ENCODE results near the gene LRBA. TPM values are rescaled to one million over a fixed set of nuclear protein-coding genes. Genes with fewer than 3 reads are reported as not detected.
"Not testable (repeated sequence)": the region's sequence is repeated elsewhere in the genome, so short reads cannot be mapped to it uniquely, and the experiment has no call there.

LRBA gene
- total RNA-seq, 3 donors from 2014 or later (not counting 1 experiment from before 2014, with no cell fraction given): 72.1 to 87.6 (median 83.1) TPM

DNA sequence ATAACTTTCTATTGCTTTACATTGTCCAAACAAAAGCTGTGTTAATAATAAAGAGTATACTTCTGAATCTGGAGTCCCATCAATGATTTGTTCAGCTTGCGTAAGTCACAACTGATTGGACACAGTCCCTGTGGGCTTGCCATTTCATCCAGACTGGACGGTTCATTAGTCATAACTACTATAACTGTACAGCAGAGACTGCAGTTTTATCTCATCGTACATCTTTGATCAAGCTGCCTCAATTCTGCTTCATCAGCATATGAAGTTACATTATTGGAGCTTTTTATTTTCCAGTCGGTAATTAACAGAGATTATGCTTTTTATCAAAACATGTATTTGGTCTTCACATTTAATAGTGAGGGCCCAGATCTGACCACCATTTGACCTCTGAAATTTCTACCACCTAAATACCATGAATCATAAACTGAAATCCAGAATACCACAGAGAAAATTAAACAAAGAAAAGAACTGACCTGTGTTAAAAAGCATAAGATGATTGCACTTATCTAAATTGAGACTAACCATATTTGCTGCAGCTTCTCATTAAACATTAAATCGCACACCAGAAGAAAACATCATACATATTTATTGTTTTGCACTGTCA lies 445.6 kb downstream of the LRBA start:
- Histone ChIP-seq H3K9me3 (ENCODE audit: control insufficient read depth, insufficient read depth, low read length) (no peaks in the 10 kb centered on the region), H3K4me1 (ENCODE audit: control insufficient read depth, insufficient read depth, low read length) (peaks cover 8% of the 10 kb centered on the region), H3K36me3 (ENCODE audit: control insufficient read depth, insufficient read depth, low read length) (peaks cover 5% of the 10 kb centered on the region), H3K27ac (ENCODE audit: low read length) (no peak overlapping the region), H3K27me3 (ENCODE audit: control insufficient read depth, insufficient read depth, low read length) (no peaks in the 10 kb centered on the region), H3K4me3 (ENCODE audit: low read length) (no peak overlapping the region)
- peaks cover 3 to 4% of the 10 kb centered on the region in 2 donors for H3K9me3 Mint-ChIP-seq
- H3K27ac Mint-ChIP-seq: no peak overlapping the region
- no peak overlapping the region for H3K4me3 Mint-ChIP-seq
- H3K4me1 Mint-ChIP-seq: peaks cover 18 to 19% of the 10 kb centered on the region in 2 donors
- DNase-seq (no peak), ATAC-seq (no peak)
- H3K36me3 Mint-ChIP-seq: no peaks in the 10 kb centered on the region
- TF ChIP-seq, protein P1, sequence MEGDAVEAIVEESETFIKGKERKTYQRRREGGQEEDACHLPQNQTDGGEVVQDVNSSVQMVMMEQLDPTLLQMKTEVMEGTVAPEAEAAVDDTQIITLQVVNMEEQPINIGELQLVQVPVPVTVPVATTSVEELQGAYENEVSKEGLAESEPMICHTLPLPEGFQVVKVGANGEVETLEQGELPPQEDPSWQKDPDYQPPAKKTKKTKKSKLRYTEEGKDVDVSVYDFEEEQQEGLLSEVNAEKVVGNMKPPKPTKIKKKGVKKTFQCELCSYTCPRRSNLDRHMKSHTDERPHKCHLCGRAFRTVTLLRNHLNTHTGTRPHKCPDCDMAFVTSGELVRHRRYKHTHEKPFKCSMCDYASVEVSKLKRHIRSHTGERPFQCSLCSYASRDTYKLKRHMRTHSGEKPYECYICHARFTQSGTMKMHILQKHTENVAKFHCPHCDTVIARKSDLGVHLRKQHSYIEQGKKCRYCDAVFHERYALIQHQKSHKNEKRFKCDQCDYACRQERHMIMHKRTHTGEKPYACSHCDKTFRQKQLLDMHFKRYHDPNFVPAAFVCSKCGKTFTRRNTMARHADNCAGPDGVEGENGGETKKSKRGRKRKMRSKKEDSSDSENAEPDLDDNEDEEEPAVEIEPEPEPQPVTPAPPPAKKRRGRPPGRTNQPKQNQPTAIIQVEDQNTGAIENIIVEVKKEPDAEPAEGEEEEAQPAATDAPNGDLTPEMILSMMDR (IDR thresholded peaks at IDR 0.05): no peak
- 93% methylated on average over 5 of the region's 5 CpGs for WGBS (ENCODE audit: insufficient coverage)
- no peaks in the 10 kb centered on the region for H3K27me3 Mint-ChIP-seq (ENCODE audit: low read depth in 2 of 2)
- intact Hi-C loops (cut with micrococcal nuclease): no loop called here

DNA sequence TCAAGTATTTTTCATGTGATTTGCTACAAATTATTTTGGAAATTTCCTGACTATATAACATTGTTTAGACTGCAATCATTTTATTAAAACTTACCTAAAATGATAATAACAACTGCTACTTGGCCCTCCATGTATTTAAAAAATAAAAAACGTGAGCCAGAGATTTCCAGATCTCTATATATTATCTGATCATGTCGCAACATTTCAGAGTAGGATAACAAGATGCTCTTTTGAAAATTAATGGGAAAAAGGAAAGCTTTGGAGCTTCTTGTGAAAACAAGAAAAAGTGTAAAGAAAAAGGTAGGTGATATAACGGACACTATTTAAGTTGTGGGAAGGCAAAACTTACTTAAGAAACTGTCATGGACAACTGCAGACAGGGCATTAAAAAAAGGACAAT lies 448.0 kb downstream of the LRBA start:
- H3K36me3 ChIP-seq (ENCODE audit: control insufficient read depth, insufficient read depth, low read length): peaks cover 5% of the 10 kb centered on the region

DNA sequence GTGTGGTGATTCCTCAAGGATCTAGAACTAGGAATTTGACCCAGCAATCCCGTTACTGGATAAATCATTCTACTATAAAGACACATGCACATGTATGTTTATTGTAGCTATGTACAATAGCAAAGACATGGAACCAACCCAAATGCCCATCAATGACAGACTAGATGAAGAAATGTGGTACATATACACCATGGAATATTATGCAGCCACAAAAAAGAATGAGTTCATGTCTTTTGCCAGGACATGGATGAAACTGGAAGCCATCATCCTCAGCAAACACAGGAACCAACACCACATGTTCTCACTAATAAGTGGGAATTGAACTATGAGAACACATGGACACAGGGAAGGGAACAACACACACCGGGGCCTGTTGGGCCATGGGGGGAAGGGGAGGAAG lies 450.1 kb downstream of the LRBA start:
- H3K4me3 ChIP-seq (ENCODE audit: low read length); H3K27ac ChIP-seq (ENCODE audit: low read length); intact Hi-C loops (cut with micrococcal nuclease); H3K9me3 Mint-ChIP-seq; H3K9me3 ChIP-seq (ENCODE audit: control insufficient read depth, insufficient read depth, low read length); ATAC-seq; H3K4me1 ChIP-seq (ENCODE audit: control insufficient read depth, insufficient read depth, low read length); H3K4me3 Mint-ChIP-seq; H3K4me1 Mint-ChIP-seq; H3K36me3 Mint-ChIP-seq; H3K27me3 Mint-ChIP-seq (ENCODE audit: low read depth in 2 of 2); H3K36me3 ChIP-seq (ENCODE audit: control insufficient read depth, insufficient read depth, low read length); DNase-seq; H3K27me3 ChIP-seq (ENCODE audit: control insufficient read depth, insufficient read depth, low read length); H3K27ac Mint-ChIP-seq: not testable (repeated sequence)
- no CpG with 5 or more reads among the region's 2 CpGs for WGBS (ENCODE audit: insufficient coverage)

More for the DNA sequence above, 448.0 kb downstream of the LRBA start:
- Mint-ChIP-seq H3K4me3 (no peak overlapping the region), H3K4me1 (peaks cover 1 to 5% of the 10 kb centered on the region in 2 donors), H3K27me3 (ENCODE audit: low read depth in 2 of 2) (no peaks in the 10 kb centered on the region), H3K9me3 (peaks cover 3 to 4% of the 10 kb centered on the region in 2 donors), H3K27ac (no peak overlapping the region), H3K36me3 (no peaks in the 10 kb centered on the region)
- DNase-seq (no peak), ATAC-seq (no peak)
- WGBS (ENCODE audit: insufficient coverage): 100% methylated on average over 1 of the region's 3 CpGs
- Histone ChIP-seq H3K27me3 (ENCODE audit: control insufficient read depth, insufficient read depth, low read length) (no peaks in the 10 kb centered on the region), H3K9me3 (ENCODE audit: control insufficient read depth, insufficient read depth, low read length) (no peaks in the 10 kb centered on the region), H3K4me1 (ENCODE audit: control insufficient read depth, insufficient read depth, low read length) (no peaks in the 10 kb centered on the region), H3K27ac (ENCODE audit: low read length) (no peak overlapping the region), H3K4me3 (ENCODE audit: low read length) (no peak overlapping the region)
- TF ChIP-seq, protein P1 (IDR thresholded peaks at IDR 0.05): no peak
- intact Hi-C loops (cut with micrococcal nuclease): no loop called here

DNA sequence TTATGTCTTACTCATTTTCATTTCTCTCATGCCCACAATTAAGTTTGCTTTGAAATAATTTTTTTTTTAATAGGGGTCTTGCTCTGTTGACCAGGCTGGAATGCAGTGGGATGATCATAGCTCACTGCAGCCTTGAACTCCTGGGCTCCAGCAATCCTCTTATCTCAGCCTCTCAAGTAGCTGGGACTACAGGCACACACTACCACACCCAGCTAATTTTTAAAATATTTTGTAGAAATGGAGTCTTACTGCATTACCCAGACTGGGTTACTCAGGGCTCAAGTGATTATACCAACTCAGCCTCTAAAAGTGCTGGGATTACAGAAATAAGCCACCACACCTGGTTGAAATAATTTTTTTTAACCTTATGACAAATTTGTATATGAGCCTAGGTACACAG lies 452.3 kb downstream of the LRBA start:
- Histone ChIP-seq H3K27ac (ENCODE audit: low read length) (no peak overlapping the region), H3K4me3 (ENCODE audit: low read length) (no peak overlapping the region), H3K27me3 (ENCODE audit: control insufficient read depth, insufficient read depth, low read length) (no peaks in the 10 kb centered on the region), H3K4me1 (ENCODE audit: control insufficient read depth, insufficient read depth, low read length) (no peaks in the 10 kb centered on the region), H3K9me3 (ENCODE audit: control insufficient read depth, insufficient read depth, low read length) (no peaks in the 10 kb centered on the region), H3K36me3 (ENCODE audit: control insufficient read depth, insufficient read depth, low read length) (no peaks in the 10 kb centered on the region)
- H3K9me3 Mint-ChIP-seq: peaks cover 3 to 4% of the 10 kb centered on the region in 2 donors
- DNase-seq (no peak), ATAC-seq (no peak)
- intact Hi-C loops (cut with micrococcal nuclease): no loop called here
- no peaks in the 10 kb centered on the region for H3K36me3 Mint-ChIP-seq
- no peak overlapping the region for H3K27ac Mint-ChIP-seq
- H3K27me3 Mint-ChIP-seq (ENCODE audit: low read depth in 2 of 2): no peaks in the 10 kb centered on the region
- no peak overlapping the region for H3K4me3 Mint-ChIP-seq
- peaks cover 0 to 5% of the 10 kb centered on the region in 2 donors for H3K4me1 Mint-ChIP-seq
- TF ChIP-seq, protein P1 (IDR thresholded peaks at IDR 0.05): no peak

Measured in natural killer cell (primary cell).